Measurements from ENCODE around the gene ZBTB7B. TPM values are rescaled to one million over a fixed set of nuclear protein-coding genes. Genes with fewer than 3 reads are reported as not detected.

The ZBTB7B gene
- total RNA-seq, 1 experiment from 2014 or later = 38.3 TPM

DNA sequence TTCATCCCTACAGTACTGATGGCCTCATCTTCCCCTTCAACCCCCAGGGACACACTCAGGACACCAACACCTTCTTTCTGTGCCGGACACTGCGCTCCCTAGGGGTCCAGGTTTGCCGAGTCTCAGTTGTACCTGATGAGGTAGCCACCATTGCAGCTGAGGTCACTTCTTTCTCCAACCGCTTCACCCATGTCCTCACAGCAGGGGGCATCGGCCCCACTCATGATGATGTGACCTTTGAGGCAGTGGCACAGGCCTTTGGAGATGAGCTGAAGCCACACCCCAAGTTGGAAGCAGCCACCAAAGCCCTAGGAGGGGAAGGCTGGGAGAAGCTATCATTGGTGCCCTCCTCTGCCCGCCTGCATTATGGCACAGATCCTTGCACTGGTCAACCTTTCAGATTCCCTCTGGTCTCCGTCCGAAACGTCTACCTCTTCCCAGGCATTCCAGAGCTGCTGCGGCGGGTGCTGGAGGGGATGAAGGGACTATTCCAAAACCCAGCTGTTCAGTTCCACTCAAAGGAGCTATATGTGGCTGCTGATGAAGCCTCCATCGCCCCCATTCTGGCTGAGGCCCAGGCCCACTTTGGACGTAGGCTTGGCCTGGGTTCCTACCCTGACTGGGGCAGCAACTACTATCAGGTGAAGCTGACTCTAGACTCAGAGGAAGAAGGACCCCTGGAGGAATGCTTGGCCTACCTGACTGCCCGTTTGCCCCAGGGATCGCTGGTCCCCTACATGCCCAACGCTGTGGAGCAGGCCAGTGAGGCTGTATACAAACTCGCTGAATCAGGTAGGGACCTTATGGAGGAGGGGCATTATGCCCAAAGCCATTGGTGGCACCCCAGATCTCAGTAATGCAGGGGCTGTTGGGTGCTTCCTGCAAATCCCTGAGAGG lies 14.3 kb upstream of the ZBTB7B start:
- no peak overlapping the region for H3K4ac ChIP-seq (ENCODE audit: low read depth, low read length)
- H3K18ac ChIP-seq (ENCODE audit: insufficient read length, low read depth, low read length) = no peak overlapping the region
- no CpG with 5 or more reads among the region's 17 CpGs for WGBS (ENCODE audit: extremely low coverage, insufficient read length, low lambda C conversion rate)
- no peaks in the 10 kb centered on the region for H3K9me3 ChIP-seq (ENCODE audit: control insufficient read depth, low read depth, low read length)
- Mint-ChIP-seq H3K27me3 (ENCODE audit: low read depth) (no peaks in the 10 kb centered on the region), H3K4me3 (no peak overlapping the region; a peak in 1 of 5 replicates), H3K4me1 (peaks cover 12 to 18% of the 10 kb centered on the region in 2 experiments), H3K27ac (no peak overlapping the region; a peak in 2 of 7 replicates), H3K36me3 (ENCODE audit: insufficient read depth in 1 of 3, low read depth in 3 of 3) (peaks cover 36 to 62% (median 52%) of the 10 kb centered on the region in 3 experiments), H3K9me3 (no peaks in the 10 kb centered on the region)
- H2BK12ac ChIP-seq (ENCODE audit: insufficient read length, low read depth, low read length) = no peak overlapping the region
- no peak for DNase-seq
- no peak overlapping the region for H2BK120ac ChIP-seq (ENCODE audit: low read depth, low read length, poor library complexity, severe bottlenecking)
- no peak overlapping the region for H3T11ph ChIP-seq (ENCODE audit: low read length)
- H3K9ac ChIP-seq (ENCODE audit: extremely low read depth, insufficient read length, low read length) = no peak overlapping the region
- no peak overlapping the region for H2AK5ac ChIP-seq (ENCODE audit: insufficient read length, low read length)
- peaks cover 2% of the 10 kb centered on the region for H3K79me1 ChIP-seq (ENCODE audit: insufficient read depth, low read depth, low read length, poor library complexity, severe bottlenecking)
- no peak overlapping the region for H3K56ac ChIP-seq (ENCODE audit: insufficient read length, low read depth, low read length)
- H3K27me3 ChIP-seq (ENCODE audit: insufficient read depth, low read length) = no peaks in the 10 kb centered on the region
- no peak overlapping the region for H2BK5ac ChIP-seq (ENCODE audit: insufficient read length, low read length)
- no peak overlapping the region for H2BK15ac ChIP-seq (ENCODE audit: low read depth, low read length)
- no peaks in the 10 kb centered on the region for H4K20me1 ChIP-seq (ENCODE audit: control insufficient read depth, insufficient read depth, insufficient read length)
- peaks cover 8% of the 10 kb centered on the region for H3K23me2 ChIP-seq (ENCODE audit: insufficient read length, low read depth, low read length, poor library complexity, severe bottlenecking)
- no peak overlapping the region for H4K91ac ChIP-seq (ENCODE audit: insufficient read length, low read depth, low read length)
- H3K14ac ChIP-seq (ENCODE audit: insufficient read depth, low read length) = no peak overlapping the region
- H3K23ac ChIP-seq (ENCODE audit: insufficient read length, low read depth, low read length) = no peak overlapping the region
- H4K5ac ChIP-seq (ENCODE audit: insufficient read length, low read depth, low read length) = no peak overlapping the region
- H3K4me2 ChIP-seq (ENCODE audit: insufficient read depth, insufficient read length, low read length) = no peak overlapping the region
- H3K4me1 ChIP-seq (ENCODE audit: insufficient read depth, low read length) = no peaks in the 10 kb centered on the region; the same call in 1 of the 2 replicates
- no peak overlapping the region for H2AFZ ChIP-seq (ENCODE audit: low read length)
- no peak overlapping the region for H2BK20ac ChIP-seq (ENCODE audit: low read depth, low read length, poor library complexity, severe bottlenecking)
- H3K27ac ChIP-seq (ENCODE audit: insufficient read length, low read depth, low read length) = no peak overlapping the region
- TF ChIP-seq, protein P1, sequence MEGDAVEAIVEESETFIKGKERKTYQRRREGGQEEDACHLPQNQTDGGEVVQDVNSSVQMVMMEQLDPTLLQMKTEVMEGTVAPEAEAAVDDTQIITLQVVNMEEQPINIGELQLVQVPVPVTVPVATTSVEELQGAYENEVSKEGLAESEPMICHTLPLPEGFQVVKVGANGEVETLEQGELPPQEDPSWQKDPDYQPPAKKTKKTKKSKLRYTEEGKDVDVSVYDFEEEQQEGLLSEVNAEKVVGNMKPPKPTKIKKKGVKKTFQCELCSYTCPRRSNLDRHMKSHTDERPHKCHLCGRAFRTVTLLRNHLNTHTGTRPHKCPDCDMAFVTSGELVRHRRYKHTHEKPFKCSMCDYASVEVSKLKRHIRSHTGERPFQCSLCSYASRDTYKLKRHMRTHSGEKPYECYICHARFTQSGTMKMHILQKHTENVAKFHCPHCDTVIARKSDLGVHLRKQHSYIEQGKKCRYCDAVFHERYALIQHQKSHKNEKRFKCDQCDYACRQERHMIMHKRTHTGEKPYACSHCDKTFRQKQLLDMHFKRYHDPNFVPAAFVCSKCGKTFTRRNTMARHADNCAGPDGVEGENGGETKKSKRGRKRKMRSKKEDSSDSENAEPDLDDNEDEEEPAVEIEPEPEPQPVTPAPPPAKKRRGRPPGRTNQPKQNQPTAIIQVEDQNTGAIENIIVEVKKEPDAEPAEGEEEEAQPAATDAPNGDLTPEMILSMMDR (conservative IDR thresholded peaks at IDR 0.05) = no peak
- no peak overlapping the region for H4K8ac ChIP-seq (replicated peaks; ENCODE audit: insufficient read length, low read depth, low read length)
- peaks cover 9% of the 10 kb centered on the region; the same call in 1 of the 2 replicates for H3K79me2 ChIP-seq (ENCODE audit: insufficient read depth, low read length)
